PC-3 (cell line): Measurements from ENCODE around the gene TMC1.

ENCODE experiments used
- EZH2 ChIP-seq: fragments of 300-600 bp; sonication (generic); IDR thresholded peaks from one replicate; pipeline ENCODE4 v1.6.1; 2017; ENCODE audit warnings: antibody characterized with exemption, mild to moderate bottlenecking, low read length; ENCODE audit not compliant: unreplicated experiment
- EZH2phosphoT487 ChIP-seq: fragments of 300-600 bp; sonication (generic); IDR thresholded peaks from 2 replicates; pipeline ENCODE4 v1.6.1; 2018; ENCODE audit warnings: mild to moderate bottlenecking, antibody characterized with exemption, low read length, borderline replicate concordance
- TF ChIP-seq, protein P1 (sequence below): fragments of 300-600 bp; sonication (generic); conservative IDR thresholded peaks from 2 replicates; pipeline ENCODE4 v1.5.1; 2017; ENCODE audit warnings: antibody characterized with exemption, low read depth, mild to moderate bottlenecking, low read length

DNA sequence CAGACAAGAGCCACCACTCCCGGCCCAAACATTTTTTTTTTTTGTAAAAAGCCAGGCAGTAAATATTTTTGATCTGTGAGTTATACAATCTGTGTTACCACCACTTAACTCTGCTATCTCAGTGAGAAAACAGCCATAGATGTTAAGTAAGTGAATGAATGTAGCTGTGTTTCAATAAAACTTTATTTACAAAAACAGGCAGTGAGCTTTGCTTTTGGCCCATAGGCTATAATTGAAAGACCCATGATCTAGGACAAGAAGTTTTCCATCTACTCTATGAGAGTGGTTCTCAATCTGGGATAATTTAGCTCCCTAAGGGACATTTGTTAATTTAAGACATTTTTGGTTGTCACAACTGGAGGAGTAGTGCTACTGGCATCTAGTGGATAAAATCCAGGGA, 91.0 kb downstream of the TMC1 start:
- TF ChIP-seq, protein P1, sequence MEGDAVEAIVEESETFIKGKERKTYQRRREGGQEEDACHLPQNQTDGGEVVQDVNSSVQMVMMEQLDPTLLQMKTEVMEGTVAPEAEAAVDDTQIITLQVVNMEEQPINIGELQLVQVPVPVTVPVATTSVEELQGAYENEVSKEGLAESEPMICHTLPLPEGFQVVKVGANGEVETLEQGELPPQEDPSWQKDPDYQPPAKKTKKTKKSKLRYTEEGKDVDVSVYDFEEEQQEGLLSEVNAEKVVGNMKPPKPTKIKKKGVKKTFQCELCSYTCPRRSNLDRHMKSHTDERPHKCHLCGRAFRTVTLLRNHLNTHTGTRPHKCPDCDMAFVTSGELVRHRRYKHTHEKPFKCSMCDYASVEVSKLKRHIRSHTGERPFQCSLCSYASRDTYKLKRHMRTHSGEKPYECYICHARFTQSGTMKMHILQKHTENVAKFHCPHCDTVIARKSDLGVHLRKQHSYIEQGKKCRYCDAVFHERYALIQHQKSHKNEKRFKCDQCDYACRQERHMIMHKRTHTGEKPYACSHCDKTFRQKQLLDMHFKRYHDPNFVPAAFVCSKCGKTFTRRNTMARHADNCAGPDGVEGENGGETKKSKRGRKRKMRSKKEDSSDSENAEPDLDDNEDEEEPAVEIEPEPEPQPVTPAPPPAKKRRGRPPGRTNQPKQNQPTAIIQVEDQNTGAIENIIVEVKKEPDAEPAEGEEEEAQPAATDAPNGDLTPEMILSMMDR: no peak
- TF ChIP-seq EZH2: no peak
- no peak for TF ChIP-seq EZH2phosphoT487
